Stimulated activated CD8-positive, alpha-beta memory T cell treated with anti-CD3 and anti-CD28 coated beads, Interleukin-7, amount 100 ng/mL, for 48 hours (primary cell): Measurements from ENCODE around the gene AP1G2.

Experiments used
- DNase-seq, 2 donors: peaks; one replicate each; pipeline ENCODE4 v3.0.0-alpha.2; 2020; ENCODE audit warnings: low read depth in 1 of 2; ENCODE audit errors: extremely low read depth in 1 of 2

Gene AP1G2

DNA sequence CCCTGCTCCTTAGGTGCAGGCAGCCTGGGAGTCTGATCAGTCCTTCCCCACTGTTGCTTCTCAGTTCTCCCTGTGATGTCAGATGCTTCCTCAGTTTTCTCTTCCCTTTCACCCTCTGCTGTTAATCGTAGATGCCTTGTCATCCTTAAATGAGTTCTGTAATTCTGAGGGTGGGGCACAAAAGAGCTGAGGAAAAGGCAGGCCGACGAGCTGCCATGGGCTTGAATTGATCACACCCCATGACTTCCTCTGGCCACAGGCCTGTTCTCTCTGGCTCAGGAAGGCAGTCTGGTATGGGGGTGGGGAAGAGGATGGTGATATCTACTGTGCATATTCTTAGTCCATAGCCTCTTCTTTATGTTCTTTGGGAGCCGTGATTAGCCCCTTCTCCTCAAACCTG, 5.2 kb upstream of the AP1G2 start:
- no peak for DNase-seq

DNA sequence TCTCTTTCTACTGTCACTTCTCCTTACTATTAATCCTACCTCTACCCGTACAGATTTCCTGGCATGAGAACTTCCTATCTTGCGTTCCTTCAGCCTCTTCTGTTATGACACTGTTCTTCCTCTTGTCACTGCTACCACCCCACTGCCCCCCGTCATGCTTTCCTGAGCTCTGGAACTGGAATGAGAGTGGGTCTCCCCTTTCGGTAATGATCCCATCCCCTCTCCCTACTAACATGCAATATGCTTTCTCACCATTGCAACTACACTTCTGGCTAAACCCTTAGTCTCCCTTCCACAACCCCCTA, 4.9 kb upstream of the AP1G2 start:
- DNase-seq: no peak

DNA sequence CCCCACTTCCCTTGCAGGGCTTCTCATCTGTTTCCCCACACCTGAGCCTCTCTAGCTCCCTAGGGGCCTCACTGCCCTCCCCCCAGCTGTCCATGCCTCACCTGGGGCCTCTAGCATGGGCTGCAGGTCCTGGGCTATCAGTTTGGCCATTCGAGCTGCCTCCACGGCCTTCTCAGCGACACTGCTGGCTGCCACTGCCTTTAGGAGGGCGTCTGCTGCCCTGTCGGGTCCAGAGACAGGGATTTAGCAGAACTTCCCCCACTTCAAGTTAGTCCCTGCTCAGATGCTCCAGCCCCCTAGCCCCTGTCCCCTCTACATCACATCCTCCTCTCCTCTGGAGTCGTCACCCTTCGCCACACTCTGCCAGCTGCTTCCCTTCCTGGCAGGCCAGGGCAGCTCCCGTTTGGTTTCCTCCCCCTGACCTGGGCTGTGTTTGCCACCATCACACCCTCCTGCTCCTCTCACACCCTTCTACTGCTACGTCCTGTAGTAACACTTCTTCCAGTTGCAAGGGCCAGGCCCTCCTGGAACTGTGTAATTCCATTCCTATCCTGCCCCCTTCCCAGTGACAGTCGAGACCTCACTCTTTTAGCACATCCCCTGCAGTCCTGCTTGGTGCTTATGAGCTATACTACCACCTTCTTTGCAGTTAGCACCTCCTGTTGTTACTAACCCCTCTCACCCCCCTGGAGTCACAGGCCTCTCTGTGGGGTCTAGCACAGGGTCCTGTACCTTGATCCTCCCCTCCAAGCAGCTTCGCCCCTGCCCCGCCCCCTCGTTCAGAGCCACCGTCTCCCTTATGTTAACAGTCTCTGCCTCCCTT, 4.3 kb upstream of the AP1G2 start:
- DNase-seq: no peak

DNA sequence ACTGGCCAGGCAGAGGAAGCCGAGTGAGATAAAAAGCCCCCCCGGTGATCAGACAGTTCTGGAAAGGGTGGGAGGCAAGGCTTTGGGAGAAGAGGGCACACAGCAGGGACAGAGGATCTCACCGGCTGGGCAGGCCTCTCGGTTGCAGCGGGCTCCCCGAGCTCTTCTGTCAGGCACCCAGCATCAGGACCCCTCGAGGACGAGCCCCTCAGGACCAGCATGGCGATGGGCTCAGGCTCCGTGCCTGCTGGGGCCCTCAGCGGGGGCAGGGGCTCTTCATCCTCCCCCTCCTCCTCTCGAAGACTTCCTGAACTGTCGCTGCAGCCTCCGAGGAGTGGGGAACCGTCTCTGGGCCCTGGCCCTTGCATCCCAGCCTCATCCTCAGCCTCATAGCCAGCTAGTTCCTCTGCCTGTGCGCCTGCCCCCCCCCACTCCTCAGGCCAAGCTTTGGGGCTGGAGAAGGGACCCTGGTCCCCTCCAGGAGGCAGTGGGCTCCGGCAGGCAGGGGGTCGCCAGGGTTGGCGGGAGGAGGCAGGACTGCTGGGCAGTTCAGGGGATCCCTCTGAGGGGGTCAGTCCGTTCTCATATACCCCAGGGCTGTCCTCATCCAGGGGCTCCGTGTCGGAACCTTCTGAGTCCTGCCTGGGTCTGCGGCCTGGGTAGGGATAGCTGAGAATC, 3.4 kb upstream of the AP1G2 start:
- DNase-seq: no peak

DNA sequence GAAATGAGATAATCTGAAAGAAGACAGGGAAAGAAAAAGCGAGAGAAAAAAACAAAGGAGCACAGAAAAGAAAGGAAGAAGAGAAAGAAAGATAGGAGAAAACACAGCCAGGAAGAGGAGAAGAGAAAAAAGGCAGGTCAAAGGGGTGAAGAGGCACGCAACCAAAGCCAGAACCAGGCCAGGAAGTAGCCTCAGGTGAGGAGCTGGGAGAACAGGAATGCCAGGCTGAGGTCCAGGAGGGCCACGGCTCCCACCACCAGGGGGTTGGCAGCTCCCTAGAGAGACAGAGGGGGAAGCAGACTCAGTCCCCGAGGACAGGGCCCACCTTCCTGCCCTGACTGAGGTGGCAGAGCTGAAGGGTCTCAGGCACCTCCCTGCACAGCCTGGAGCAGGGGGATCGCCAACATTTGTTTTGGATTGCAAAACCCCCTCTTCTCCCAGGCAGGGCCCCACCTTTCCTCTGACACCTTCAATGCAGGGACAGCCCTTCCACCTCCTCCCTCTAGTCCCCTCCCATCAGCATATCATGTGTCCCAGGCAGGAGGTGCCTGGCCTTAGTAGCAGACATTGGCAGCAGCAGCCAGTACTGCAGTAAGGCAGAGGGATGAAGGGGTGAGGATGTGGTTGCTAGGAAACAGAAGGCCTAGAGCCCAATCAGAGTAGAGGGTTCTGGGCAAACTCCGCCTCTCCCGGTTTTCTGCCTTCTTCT, 2.0 kb upstream of the AP1G2 start:
- no peak for DNase-seq

DNA sequence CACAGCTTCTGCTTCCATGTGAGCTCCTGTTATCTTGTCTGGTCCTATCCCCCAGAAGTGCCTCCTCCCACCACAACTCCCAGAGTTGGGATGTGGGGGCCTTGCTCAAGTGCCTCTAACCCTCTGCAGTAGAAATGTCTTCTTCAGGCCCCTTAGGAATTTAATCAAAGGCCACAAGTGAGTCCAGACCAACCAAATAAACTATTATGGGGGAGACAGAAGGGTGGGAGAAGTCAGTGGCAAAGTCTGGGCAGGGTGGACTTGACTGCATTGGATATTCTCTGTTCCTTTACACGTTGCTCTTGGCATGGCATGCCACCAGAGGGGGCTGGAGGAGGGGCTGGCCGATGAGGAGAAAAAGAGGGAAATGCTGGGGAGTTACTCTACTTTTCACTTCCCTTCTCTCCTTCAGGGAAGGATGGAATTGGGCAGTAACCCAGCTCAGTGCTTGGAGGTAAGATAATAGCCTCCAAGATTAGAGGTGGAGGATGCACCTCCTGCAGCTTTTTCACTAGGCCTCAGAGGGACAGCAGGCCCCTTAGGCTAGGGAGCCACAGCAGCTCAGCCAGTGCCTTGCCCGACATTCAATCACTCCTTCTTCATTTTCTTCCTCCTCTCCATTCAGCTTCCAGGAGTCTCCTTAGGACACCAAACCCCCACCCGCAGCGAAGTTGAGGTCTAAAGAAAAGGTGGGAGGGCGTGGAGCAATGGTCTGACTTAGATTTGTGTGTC, 1.2 kb upstream of the AP1G2 start:
- DNase-seq: no peak

DNA sequence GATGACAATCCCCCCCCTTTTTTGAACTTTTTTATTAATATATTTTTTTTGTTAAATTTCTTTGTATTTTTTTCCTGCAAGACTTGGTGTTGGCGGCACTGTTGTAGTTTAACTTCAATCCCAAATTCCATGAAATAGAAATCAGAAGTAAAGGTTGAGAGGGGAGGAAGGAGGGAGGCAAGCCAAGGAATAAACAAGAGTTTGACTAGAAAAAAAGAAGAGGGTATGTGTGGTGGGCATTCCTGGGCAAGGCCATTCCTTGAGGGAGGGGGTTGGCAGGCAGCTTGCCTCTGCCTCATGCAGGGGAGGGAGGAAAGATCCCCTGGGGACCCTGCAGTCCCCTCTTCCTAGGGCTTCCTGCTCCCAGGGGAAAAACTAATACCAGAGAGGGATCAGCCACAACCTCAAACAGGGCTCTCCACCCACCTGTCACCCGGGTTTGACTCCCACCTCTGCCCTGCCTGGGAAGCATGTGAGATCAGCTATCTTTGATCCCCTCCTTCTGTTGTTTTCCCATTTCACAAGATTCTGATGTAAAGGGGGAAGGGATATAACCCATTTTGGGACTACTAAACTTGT, 519 bp upstream of the AP1G2 start:
- DNase-seq: no peak

DNA sequence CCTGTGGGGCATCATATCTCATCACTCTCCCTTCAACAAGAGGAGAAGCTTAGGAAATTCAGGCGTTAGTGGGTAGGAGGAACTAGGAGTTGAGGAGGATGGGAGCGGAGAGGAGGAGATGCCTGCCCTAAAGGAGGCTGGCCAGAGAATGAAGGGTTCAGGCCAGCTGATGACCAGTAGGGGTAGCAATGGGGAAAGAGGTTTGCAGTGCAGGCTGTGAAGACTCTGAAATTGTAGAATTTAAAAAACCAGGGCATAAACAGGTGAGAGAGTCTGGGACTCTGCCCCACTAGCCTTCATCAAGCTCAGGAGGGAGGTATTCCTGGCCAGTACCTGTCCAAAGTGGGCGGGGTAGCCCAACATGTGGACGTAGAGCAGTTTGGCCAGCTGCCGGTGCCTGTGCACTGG, 809 bp downstream of the AP1G2 start:
- DNase-seq: no peak

DNA sequence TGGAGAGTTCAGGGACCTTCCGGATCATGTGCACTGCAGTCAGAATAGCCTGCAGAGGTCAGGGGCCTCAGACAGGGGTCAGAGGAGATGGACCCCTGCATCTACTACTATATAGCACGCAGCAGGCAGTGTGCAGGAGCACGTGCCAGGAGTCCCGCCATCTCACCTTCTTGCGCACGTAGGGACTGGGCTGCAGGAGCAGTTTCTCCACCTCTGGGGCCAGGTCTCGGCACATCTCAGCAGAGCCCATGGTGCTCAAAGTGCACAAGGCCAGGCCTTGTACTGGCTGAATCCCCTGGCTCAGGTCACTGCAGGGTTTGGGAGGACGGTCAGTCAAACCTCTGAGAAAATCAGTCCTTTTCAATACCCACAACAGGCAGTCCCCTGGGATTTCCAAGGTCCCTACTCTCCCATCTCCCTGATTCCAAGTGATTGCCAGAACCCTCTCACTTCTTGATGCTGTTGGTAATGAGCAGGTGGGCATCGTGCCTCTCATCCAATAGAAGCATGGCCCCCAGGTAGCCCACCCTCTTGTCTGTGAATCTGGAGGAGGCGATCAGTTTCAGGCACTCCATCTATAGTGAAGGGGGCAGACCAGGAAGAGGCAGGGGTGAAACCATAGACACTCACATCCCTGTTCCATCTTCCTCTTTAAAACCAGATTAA, 1.3 kb downstream of the AP1G2 start:
- no peak for DNase-seq

DNA sequence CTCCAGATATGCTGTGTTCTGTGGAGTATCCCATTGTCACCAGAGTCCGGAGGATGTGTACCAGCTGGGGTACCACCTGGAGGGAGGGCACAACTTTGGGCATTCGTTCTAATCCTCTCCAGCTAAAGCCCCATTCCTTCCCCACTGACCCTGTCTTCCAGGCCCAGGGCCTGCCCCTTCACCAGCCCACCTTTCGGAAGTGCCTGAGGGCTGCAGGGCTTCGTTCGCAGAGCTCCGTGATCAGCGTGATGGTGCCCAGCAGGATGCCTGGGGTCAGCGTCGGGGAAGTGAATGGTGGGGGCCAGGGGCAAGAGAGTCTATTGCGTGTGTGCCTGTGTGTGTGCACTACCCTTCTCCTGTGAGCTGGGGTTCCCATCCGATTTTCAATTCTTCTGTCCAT, 2.0 kb downstream of the AP1G2 start:
- no peak for DNase-seq

DNA sequence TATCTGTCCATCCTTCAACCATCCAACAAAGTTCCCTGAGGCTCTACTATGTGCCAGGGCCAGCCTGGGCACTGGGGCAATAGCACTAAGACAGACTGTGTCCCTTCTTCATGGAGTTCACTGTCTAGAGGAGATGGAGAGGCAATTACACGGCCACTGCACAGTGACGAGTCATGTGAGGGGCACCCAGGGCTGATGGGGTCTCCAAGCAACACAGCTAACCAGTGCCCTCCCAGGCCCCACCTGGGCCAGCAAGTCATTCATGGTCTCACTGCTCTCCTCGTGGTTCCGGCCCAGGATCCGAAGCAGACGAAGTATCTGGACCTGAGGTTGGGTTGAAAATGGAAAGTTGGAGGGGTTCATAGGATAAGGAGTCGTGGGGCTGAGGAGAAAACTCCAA, 2.7 kb downstream of the AP1G2 start:
- no peak for DNase-seq

DNA sequence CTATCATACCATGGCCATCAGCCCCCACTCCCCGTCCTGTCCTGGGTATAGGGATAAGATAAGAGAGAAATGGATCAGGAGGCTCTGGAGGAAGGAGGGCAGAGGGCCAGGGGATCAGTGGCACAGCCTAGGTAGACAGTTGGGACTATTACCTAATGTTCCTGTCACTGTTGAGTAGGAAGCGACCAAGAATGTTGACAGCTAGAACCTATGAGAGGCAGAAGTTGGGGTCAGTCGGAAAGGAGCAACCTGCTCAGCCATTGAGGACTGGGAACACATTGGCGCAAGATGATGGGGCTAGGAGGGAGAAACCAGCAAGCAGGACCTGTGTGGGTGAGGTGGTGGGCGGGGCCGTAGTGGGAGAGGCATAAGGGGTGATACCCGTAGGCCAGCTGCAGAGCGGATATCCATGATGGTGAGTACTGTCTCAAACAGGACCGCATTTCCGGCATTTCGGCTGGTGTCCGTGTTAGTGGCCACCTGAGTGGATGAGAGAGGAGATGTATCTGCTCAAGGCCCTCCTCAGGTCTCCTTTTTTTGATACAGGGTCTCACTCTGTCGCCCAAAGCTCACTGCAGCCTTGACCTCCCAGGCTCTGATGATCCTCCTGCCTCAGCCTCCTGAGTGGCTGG, 3.3 kb downstream of the AP1G2 start:
- no peak for DNase-seq

DNA sequence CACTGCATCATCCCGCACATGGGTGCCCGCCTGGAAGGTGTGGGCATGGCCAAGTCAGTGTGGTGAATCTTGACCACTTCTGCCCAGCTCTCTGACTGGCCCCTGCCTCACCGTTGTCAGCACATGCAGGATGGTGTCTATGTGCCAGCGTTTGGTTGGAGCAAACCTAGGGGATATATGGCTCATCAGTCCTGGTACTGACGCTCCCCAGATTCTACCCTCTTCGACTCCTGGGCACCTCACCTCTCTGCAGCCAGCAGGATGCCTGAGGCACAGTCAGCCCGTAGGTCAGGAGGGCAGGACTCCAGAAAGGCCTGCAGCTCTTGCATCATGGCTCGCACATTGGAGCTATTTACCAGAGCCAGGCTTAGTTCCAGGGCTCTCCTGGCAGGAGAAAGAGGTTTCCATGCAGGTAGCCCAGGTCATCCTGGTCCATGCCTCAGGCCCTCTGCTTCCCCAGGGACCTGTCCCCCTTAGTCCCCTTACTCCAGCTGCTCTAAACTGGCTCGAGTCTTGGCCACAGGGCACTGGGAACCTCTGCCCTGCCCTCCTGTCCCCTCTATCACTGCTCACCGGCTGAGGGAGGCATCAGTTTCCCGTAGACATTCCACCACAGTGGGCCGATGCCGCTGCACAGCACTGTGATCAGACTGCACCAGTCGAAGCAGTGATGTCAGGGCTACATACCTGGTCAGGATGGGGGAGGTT, 4.0 kb downstream of the AP1G2 start:
- no peak for DNase-seq

DNA sequence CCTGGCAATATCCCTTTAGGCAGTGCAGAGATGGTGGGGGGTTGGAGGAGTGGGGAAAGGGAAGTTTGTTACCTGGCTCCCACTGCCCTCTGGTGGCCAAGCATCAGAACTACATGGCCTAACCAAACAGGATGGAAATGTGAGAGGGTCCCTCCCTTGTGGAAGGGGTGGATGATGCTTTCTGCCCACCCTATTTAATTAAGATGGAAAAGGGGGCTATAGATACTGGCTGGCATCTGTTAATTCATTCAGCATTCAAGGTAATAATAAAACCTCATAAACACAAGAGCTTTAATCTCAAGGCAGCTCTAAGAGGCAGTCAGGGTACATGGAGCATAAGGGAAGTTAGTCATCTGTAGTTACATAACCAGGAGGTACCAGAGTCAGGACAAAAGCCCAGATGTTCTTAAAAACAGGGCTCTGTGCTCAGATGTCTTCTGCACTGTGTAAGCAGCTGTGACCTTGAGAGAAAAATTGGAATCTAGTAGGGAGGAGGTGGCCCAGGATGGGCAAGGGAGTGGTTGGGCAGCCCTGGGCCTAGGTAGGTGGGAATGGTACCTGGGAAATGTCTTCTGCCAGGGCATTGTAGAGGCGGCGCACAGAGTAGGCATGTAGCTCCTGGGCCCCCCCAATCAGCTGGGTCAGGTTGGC, 4.6 kb downstream of the AP1G2 start:
- DNase-seq: no peak

DNA sequence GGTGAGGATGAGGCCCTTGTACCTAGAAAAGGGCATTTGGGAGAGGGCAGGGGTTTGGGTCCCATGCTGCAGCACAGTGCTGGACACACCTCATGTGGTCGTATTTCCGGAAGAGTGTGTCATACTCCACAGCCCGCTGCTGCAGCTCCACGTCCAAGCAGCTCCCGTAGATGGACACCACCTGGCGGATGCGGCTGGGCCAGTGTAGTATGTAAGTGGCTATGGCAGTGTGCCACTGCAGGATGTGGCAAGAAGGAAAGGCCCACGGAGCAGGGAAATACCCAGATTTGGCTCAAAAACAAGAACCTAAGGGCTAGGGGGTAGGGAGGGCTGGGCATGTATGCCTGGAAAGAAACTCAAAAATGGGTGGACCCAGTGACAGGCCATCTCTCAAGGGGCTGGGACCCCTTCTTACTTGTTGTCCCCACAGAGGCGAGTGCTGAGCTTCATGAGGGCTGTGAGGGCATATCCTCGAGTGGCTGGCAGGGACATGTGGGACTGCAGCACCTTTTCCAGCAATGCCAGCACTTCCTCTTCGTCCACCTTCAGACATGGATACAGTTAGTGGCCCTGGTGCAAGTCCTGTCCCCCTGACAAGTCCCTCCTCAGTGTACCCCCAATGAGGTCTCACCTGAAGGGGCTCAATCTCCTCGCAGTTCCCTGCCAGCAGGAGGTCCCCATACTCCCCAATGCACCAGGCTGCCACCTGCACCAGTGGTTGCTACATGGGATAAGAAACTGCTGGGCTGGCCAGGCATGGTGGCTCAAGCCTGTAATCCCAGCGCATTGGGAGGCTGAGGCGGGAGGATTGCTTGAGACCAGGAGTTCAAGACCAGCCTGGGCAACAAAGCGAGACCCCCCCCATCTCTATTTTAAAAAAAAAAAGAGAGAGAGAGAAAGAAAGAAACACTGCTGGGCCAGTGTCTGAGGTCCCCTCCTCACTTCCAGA, 5.4 kb downstream of the AP1G2 start:
- no peak for DNase-seq

DNA sequence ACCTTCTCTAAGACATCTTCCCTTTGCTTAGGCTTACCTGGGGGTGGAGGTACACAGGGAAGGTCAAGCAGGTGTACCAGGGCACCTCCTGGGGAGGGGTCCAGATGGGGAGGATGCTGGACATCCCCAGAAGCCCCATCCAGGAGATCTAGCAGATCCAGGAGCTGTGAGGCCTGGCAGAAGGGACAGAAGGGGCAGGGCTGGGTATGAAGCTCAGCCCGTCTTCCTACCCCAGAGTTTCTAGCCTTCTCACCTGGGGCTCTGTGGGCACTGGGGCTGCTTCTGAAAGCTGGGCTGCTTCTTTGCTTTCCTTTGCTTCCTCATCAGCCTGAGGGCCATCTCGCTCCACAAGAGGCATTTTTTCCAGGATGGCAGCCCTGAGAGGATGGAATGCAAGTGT, 6.3 kb downstream of the AP1G2 start:
- DNase-seq: no peak

DNA sequence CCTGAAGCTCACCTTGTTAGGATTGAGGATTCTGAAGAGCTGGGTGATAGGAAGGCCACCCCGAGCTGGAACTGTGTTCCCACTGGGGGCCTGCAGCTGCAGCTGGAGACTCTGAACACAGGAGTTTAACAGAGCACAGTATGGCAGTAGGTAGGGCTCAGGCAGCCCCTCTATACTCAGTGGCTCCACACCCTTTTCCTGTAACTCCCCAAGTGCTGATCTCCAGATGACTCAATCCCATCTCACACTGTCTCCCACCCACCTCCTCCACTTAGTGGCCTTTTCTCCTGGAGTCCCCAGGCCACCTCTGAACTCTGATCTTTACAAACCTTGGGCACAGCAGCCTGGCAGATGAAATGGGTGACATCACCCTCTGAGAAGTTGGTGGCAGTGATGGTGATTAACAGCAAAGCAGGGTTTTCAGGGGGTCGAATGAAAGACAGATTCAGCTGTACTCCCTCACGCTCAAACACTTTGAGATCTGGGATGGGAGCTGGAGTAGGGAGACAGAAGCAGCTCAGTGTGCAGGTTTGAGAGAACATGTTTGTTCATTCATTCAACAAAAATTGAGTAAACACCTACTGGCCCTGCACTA, 7.6 kb downstream of the AP1G2 start:
- no peak for DNase-seq
